GM18508 (cell line): ENCODE measurements around the gene ADGRB3.

Source experiments
- ATAC-seq: cut with Tn5 transposase; IDR thresholded peaks from one replicate; pipeline ENCODE4 v1.9.1; 2021; ENCODE audit warnings: moderate number of reproducible peaks; ENCODE audit not compliant: insufficient read depth, unreplicated experiment

The ADGRB3 gene

GRCh38 chr6:68695838-68696237 is 60.8 kb downstream of the ADGRB3 start:
- no peak for ATAC-seq

GRCh38 chr6:68697394-68697793 is 62.3 kb downstream of the ADGRB3 start:
- no peak for ATAC-seq

GRCh38 chr6:68701159-68701558 is 66.1 kb downstream of the ADGRB3 start:
- ATAC-seq = no peak

- ATAC-seq = no peak
Observed at GRCh38 chr6:68704485-68704884, 69.4 kb downstream of the ADGRB3 start.

- no peak for ATAC-seq
Observed at GRCh38 chr6:68709091-68709490, 74.0 kb downstream of the ADGRB3 start.

GRCh38 chr6:68709882-68710281 is 74.8 kb downstream of the ADGRB3 start:
- no peak for ATAC-seq

- ATAC-seq = no peak
Observed at GRCh38 chr6:68710496-68710895, 75.4 kb downstream of the ADGRB3 start.

- ATAC-seq = no peak
Observed at GRCh38 chr6:68710916-68711315, 75.8 kb downstream of the ADGRB3 start.

GRCh38 chr6:68711386-68712000 is 76.4 kb downstream of the ADGRB3 start:
- ATAC-seq = no peak

GRCh38 chr6:68716620-68717019 is 81.5 kb downstream of the ADGRB3 start:
- no peak for ATAC-seq

- no peak for ATAC-seq
Observed at GRCh38 chr6:68718385-68719073, 83.4 kb downstream of the ADGRB3 start.

GRCh38 chr6:68719761-68720160 is 84.7 kb downstream of the ADGRB3 start:
- ATAC-seq = no peak

GRCh38 chr6:68722891-68723527 is 87.9 kb downstream of the ADGRB3 start:
- ATAC-seq = no peak

GRCh38 chr6:68724060-68724459 is 89.0 kb downstream of the ADGRB3 start:
- no peak for ATAC-seq

- no peak for ATAC-seq
Observed at GRCh38 chr6:68726337-68726736, 91.3 kb downstream of the ADGRB3 start.

- ATAC-seq = no peak
Observed at GRCh38 chr6:68726992-68727391, 91.9 kb downstream of the ADGRB3 start.

GRCh38 chr6:68727699-68728098 is 92.6 kb downstream of the ADGRB3 start:
- no peak for ATAC-seq

- ATAC-seq = no peak
Observed at GRCh38 chr6:68728159-68728979, 93.3 kb downstream of the ADGRB3 start.

- ATAC-seq = no peak
Observed at GRCh38 chr6:68729377-68729903, 94.4 kb downstream of the ADGRB3 start.

GRCh38 chr6:68730291-68731054 is 95.4 kb downstream of the ADGRB3 start:
- no peak for ATAC-seq
